Left lung (tissue), 10 donors: Measurements from ENCODE around the gene SULT1A2. TPM values are rescaled to one million over a fixed set of nuclear protein-coding genes. Genes with fewer than 3 reads are reported as not detected.
A peak's percentile ranks its signal among the peaks of the same experiment; 100 is the strongest.
"Not testable (repeated sequence)": the region's sequence is repeated elsewhere in the genome, so short reads cannot be mapped to it uniquely, and the experiment has no call there.

Experiments
- ATAC-seq: fragments of 200-7000 bp; cut with Tn5 transposase; one replicate; pipeline ENCODE4 v1.9.1; 2020; ENCODE audit warnings: moderate library complexity
- DNase-seq, 4 donors: peaks; one replicate each; pipeline ENCODE4 v3.0.0-alpha.2; 2013 to 2020
- H3K27ac ChIP-seq, 2 donors: fragments of 200-600 bp; sonication (generic) in 1 of 2; one replicate each; pipeline versions ENCODE4 v1.5.0 to v1.8.0; 2020 to 2021
- H3K27me3 ChIP-seq, 2 donors: fragments of 200-600 bp; sonication (generic) in 1 of 2; one replicate each; pipeline versions ENCODE4 v1.5.0 to v1.8.0; 2020 to 2021
- H3K36me3 ChIP-seq, 2 donors: fragments of 200-600 bp; sonication (generic) in 1 of 2; one replicate each; pipeline versions ENCODE4 v1.5.0 to v1.8.0; 2020 to 2021
- H3K4me1 ChIP-seq, 2 donors: fragments of 200-600 bp; one replicate each; pipeline ENCODE4 v1.8.0; 2021
- H3K4me3 ChIP-seq, 2 donors: fragments of 200-600 bp; sonication (generic) in 1 of 2; one replicate each; pipeline versions ENCODE4 v1.5.0 to v1.8.0; 2020 to 2021; ENCODE audit warnings: mild to moderate bottlenecking in 1 of 2
- H3K9me3 ChIP-seq, 2 donors: fragments of 200-600 bp; sonication (generic) in 1 of 2; one replicate each; pipeline versions ENCODE4 v1.5.0 to v1.8.0; 2020 to 2021
- CTCF ChIP-seq, 2 donors: fragments of 200-600 bp; sonication (generic) in 1 of 2; IDR thresholded peaks; one replicate each; pipeline versions ENCODE4 v1.5.0 to v1.8.0; 2021; ENCODE audit warnings: antibody characterized with exemption in 2 of 2
- intact Hi-C, 2 donors: fragments of 100-400 bp; cut with DNase I; formaldehyde crosslinking; loops; one replicate each; pipeline versions ENCODE4 v1.11.2 to v1.14.2; 2022
- polyA plus RNA-seq, 6 donors: library from polyadenylated mRNA; unstranded; fragments of 120-200 nt; gene quantifications; one replicate each; pipeline ENCODE4 v1.2.1, GENCODE V29; 2013; ENCODE audit not compliant: insufficient read length in 6 of 6
- total RNA-seq, 2 donors: library from RNA; stranded (reverse); fragmentation: NEBNext Ultra II Directional; extraction: Animal tissue kit (Norgen Biotek cat#: 25700); gene quantifications; one replicate each; pipeline ENCODE4 v1.2.1, GENCODE V29; 2021
- donor health status: DM: no; HTN: yes; CAD: no.
- donor health status: DM: no; HTN: no; CAD: no.

Gene SULT1A2
- total and polyA plus RNA-seq, 8 donors = 2.9 to 16.6 (median 3.8) TPM

DNA sequence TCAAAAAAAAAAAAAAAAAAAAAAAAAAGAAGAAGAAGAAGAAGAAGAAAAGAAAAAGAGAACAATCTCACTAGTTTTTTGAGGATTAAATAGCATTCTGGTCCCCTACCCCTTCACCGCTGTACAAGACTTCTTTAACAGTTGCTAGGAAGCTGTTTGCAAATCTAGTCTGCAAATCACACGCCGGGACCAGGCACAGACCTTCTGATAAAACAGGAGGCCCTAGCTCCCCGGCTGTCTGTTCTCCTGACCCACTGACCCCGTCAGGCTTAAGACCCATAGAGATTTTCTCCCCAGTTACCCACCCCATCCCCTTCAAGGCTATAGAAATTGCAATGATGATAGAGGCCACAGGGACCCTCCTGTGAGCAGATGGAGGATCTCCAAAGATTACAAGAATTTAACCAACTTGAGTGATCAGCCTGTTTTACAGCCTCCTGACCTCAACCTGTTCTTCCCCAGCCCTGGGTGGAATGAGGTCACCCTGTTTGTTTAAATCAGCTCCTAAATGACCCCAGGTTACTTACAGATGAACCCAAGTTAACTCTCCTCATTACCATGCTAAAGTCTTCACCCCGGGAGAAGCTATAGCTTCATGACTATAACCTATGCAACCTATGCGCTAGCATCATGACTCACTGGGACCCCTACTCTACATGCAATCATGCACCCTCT, 24.8 kb upstream of the SULT1A2 start:
- H3K27ac ChIP-seq = no peak overlapping the region
- no peak for ATAC-seq
- H3K9me3 ChIP-seq = no peaks in the 10 kb centered on the region
- no peak overlapping the region for H3K4me3 ChIP-seq
- peaks cover 0 to 25% of the 10 kb centered on the region in 2 donors for H3K4me1 ChIP-seq
- DNase-seq = no peak
- intact Hi-C loops = no loop called here
- H3K27me3 ChIP-seq = peaks cover 0 to 7% of the 10 kb centered on the region in 2 donors
- no peak for TF ChIP-seq CTCF (IDR thresholded peaks at IDR 0.05)
- no peaks in the 10 kb centered on the region for H3K36me3 ChIP-seq

DNA sequence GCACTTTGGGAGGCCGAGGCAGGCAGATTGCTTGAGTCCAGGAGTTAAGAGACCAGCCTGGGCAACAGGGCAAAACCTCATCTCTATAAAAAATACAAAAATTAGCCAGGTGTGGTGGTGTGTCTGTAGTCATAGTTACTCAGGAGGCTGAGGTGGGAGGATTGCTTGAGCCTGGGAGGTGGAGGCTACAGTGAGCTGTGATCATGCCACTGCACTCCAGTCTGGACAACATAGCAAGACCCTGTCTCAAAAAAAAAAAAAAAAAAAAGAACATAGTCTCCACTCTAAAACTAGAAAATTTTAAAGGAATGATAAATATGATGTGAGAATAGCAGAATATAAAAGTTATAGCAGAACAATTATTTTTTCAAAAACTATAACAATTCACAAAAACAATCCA, 23.5 kb upstream of the SULT1A2 start:
- peaks cover 0 to 33% of the 10 kb centered on the region in 2 donors for H3K4me1 ChIP-seq
- DNase-seq, intact Hi-C loops, ATAC-seq, H3K27me3 ChIP-seq, H3K9me3 ChIP-seq, H3K36me3 ChIP-seq, H3K4me3 ChIP-seq, H3K27ac ChIP-seq: not testable (repeated sequence)

- intact Hi-C loops = no loop called here
- Histone ChIP-seq H3K4me1 (peaks cover 0 to 26% of the 10 kb centered on the region in 2 donors), H3K27ac (no peak overlapping the region), H3K4me3 (no peak overlapping the region), H3K9me3 (no peaks in the 10 kb centered on the region), H3K36me3 (no peaks in the 10 kb centered on the region), H3K27me3 (no peaks in the 10 kb centered on the region)
- DNase-seq = no peak
- ATAC-seq = no peak
- no peak for TF ChIP-seq CTCF (IDR thresholded peaks at IDR 0.05)
Observed at GRCh38 chr16:28617874-28618273, 21.0 kb upstream of the SULT1A2 start.

- ATAC-seq (no peak), DNase-seq (no peak)
- no peaks in the 10 kb centered on the region for H3K9me3 ChIP-seq
- H3K4me3 ChIP-seq = no peak overlapping the region
- no peaks in the 10 kb centered on the region for H3K27me3 ChIP-seq
- TF ChIP-seq CTCF (IDR thresholded peaks at IDR 0.05) = no peak
- peak overlapping the region in 1 of 2 donors; percentile 13 for H3K27ac ChIP-seq
- H3K36me3 ChIP-seq = no peaks in the 10 kb centered on the region
- intact Hi-C loops = no loop called here
- peaks cover 0 to 16% of the 10 kb centered on the region in 2 donors for H3K4me1 ChIP-seq
Observed at GRCh38 chr16:28616636-28617035, 19.8 kb upstream of the SULT1A2 start.

DNA sequence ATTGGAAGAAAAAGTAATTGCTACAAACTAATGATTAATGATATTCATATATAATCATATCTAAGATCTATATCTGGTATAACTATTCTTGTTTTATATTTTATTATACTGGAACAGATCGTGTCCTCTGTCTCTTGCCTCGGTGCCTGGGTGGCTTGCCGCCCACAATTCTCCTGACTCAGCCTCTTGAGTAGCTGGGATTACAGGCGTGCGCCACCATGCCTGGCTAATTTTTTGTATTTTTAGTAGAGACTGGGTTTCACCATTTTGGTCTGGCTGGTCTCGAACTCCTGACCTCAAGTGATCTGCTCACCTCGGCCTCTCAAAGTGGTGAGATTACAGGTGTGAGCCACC, 19.4 kb upstream of the SULT1A2 start:
- H3K27me3 ChIP-seq, intact Hi-C loops, H3K4me3 ChIP-seq, H3K36me3 ChIP-seq, H3K9me3 ChIP-seq, ATAC-seq, DNase-seq: not testable (repeated sequence)
- H3K27ac ChIP-seq = peak overlapping the region in 1 of 2 donors; percentile 13
- H3K4me1 ChIP-seq = peaks cover 0 to 19% of the 10 kb centered on the region in 2 donors

GRCh38 chr16:28615486-28616223, 18.8 kb upstream of the SULT1A2 start:
- H3K4me3 ChIP-seq, H3K9me3 ChIP-seq, intact Hi-C loops, H3K27me3 ChIP-seq, H3K27ac ChIP-seq, H3K36me3 ChIP-seq: not testable (repeated sequence)
- DNase-seq (peak in 3 of 4 donors; percentile 34 to 83 (median 66)), ATAC-seq (peak; percentile 20)
- peak; percentile 62 to 77 for TF ChIP-seq CTCF (IDR thresholded peaks at IDR 0.05)
- H3K4me1 ChIP-seq = peaks cover 0 to 24% of the 10 kb centered on the region in 2 donors

DNA sequence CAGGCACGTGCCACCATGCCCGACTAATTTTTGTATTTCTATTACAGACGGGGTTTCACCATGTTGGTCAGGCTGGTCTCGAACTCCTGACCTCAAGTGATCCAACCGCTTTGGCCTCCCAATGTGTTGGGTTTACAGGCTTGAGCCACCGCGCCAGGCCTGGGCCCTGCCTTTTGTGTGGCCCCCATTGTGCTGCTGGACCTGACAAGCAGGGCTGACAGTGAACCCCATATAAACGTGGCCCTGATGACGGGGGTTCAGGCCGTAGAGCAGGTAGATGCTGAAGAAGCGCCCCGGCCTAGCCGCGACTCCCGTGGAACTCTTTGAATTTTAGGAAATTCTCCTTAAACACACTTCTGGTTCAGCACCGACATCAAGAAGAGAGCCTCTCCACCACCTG, 17.7 kb upstream of the SULT1A2 start:
- H3K4me1 ChIP-seq = peaks cover 6 to 35% of the 10 kb centered on the region in 2 donors
- H3K27me3 ChIP-seq, H3K9me3 ChIP-seq, DNase-seq, intact Hi-C loops, H3K36me3 ChIP-seq, H3K4me3 ChIP-seq, ATAC-seq, H3K27ac ChIP-seq: not testable (repeated sequence)

GRCh38 chr16:28613912-28614311, 17.1 kb upstream of the SULT1A2 start:
- H3K36me3 ChIP-seq, H3K9me3 ChIP-seq, intact Hi-C loops, DNase-seq, ATAC-seq, H3K27me3 ChIP-seq, H3K4me3 ChIP-seq, H3K27ac ChIP-seq: not testable (repeated sequence)
- H3K4me1 ChIP-seq = peaks cover 6 to 41% of the 10 kb centered on the region in 2 donors
